ENCODE data around the gene LMO2. TPM values are rescaled to one million over a fixed set of nuclear protein-coding genes. Genes with fewer than 3 reads are reported as not detected.

The LMO2 gene
- total RNA-seq (2021) = 0.33 and 0.48 TPM in 2 replicates
- long read RNA-seq = 0 reads

DNA sequence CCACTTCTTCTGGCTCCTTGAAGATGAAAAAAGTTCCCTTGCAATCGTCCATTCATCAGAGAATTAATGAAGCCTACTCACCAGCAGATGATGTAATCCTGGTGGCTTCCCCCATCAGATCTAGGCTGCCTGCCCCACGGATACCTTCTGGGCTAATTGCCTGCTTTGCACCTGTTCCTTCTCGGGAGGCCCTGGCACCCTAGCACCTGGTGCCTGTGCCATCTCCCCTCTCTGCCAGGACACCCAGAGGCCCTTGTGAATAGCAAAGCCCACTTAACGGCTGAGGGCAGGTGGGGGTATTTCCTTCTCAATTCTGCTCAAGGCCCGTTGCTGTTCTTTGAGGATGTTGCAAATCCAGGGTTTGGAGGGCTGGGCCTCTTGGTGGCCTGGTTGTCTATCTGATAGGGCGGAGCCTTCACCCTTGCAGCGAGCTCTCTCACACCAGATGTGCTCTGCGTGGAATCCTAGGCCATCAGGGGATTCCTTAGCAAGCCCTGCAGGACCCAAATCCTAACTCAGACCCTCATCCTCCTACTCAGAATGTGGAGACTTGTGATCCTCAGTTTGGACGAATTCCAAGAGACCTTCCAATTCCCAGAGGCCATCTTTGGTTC, at the start of gene LMO2:
LMO2 (minus strand) TSS at position 363 of the 614 bp plus-strand sequence. CDS start 22,360 bp downstream, outside the sequence.
- H4K91ac ChIP-seq (ENCODE audit: insufficient read length, low read depth, low read length) = no peak within 1 kb of the TSS
- no peaks in the 10 kb centered on the region for H3K79me2 ChIP-seq (ENCODE audit: insufficient read depth, low read length)
- no peak within 1 kb of the TSS for H2BK12ac ChIP-seq (ENCODE audit: insufficient read length, low read depth, low read length)
- H4K8ac ChIP-seq (replicated peaks; ENCODE audit: insufficient read length, low read depth, low read length) = no peak within 1 kb of the TSS
- no peaks in the 10 kb centered on the region for H3K4me1 ChIP-seq (ENCODE audit: insufficient read depth, low read length)
- H4K5ac ChIP-seq (ENCODE audit: insufficient read length, low read depth, low read length) = no peak within 1 kb of the TSS
- peaks cover 2% of the 10 kb centered on the region for H3K27me3 Mint-ChIP-seq (ENCODE audit: low read depth)
- peak within 1 kb of the TSS in 2 of 3 experiments; percentile 27 to 56; a peak in 3 of 7 replicates for H3K27ac Mint-ChIP-seq
- no peak within 1 kb of the TSS for H3K56ac ChIP-seq (ENCODE audit: insufficient read length, low read depth, low read length)
- no peak within 1 kb of the TSS for H2BK120ac ChIP-seq (ENCODE audit: low read depth, low read length, poor library complexity, severe bottlenecking)
- no peak within 1 kb of the TSS for H2BK5ac ChIP-seq (ENCODE audit: insufficient read length, low read length)
- TF ChIP-seq CTCF (conservative IDR thresholded peaks at IDR 0.05) = no peak
- H4K20me1 ChIP-seq (ENCODE audit: control insufficient read depth, insufficient read depth, insufficient read length) = no peaks in the 10 kb centered on the region
- H3K4me1 Mint-ChIP-seq = peaks cover 19 to 21% of the 10 kb centered on the region in 2 experiments
- H3K23me2 ChIP-seq (ENCODE audit: insufficient read length, low read depth, low read length, poor library complexity, severe bottlenecking) = no peaks in the 10 kb centered on the region
- H3K9me3 ChIP-seq (ENCODE audit: control insufficient read depth, low read depth, low read length) = no peaks in the 10 kb centered on the region
- no peak for DNase-seq
- no peak within 1 kb of the TSS for H3K23ac ChIP-seq (ENCODE audit: insufficient read length, low read depth, low read length)
- no CpG with 5 or more reads among the region's 9 CpGs for WGBS (ENCODE audit: extremely low coverage, insufficient read length, low lambda C conversion rate)
- H3K27me3 ChIP-seq (ENCODE audit: insufficient read depth, low read length) = no peaks in the 10 kb centered on the region
- H3K4me3 Mint-ChIP-seq = no peak within 1 kb of the TSS; a peak in 1 of 5 replicates
- H3K27ac ChIP-seq (ENCODE audit: insufficient read length, low read depth, low read length) = no peak within 1 kb of the TSS
- H3K14ac ChIP-seq (ENCODE audit: insufficient read depth, low read length) = no peak within 1 kb of the TSS
- H3K4ac ChIP-seq (ENCODE audit: low read depth, low read length) = no peak within 1 kb of the TSS
- H3K18ac ChIP-seq (ENCODE audit: insufficient read length, low read depth, low read length) = no peak within 1 kb of the TSS
- H2BK15ac ChIP-seq (ENCODE audit: low read depth, low read length) = no peak within 1 kb of the TSS
- no peak within 1 kb of the TSS for H2BK20ac ChIP-seq (ENCODE audit: low read depth, low read length, poor library complexity, severe bottlenecking)
- H3T11ph ChIP-seq (ENCODE audit: low read length) = no peak within 1 kb of the TSS
- H3K4me2 ChIP-seq (ENCODE audit: insufficient read depth, insufficient read length, low read length) = no peak within 1 kb of the TSS
- H2AFZ ChIP-seq (ENCODE audit: low read length) = no peak within 1 kb of the TSS
- H3K9me3 Mint-ChIP-seq = no peaks in the 10 kb centered on the region
- no peak within 1 kb of the TSS for H2AK5ac ChIP-seq (ENCODE audit: insufficient read length, low read length)
- H3K79me1 ChIP-seq (ENCODE audit: insufficient read depth, low read depth, low read length, poor library complexity, severe bottlenecking) = no peaks in the 10 kb centered on the region
- no peak within 1 kb of the TSS for H3K9ac ChIP-seq (ENCODE audit: extremely low read depth, insufficient read length, low read length)
- no peaks in the 10 kb centered on the region for H3K36me3 Mint-ChIP-seq (ENCODE audit: insufficient read depth in 1 of 3, low read depth in 3 of 3)

All from H9 (cell line).